Cerebellar nuclear complex (tissue), 1 donor: ENCODE results near the gene KCNJ16.

ENCODE experiments used
- DNase-seq, 2 experiments: peaks; one replicate each; lab custom pipeline; 2025; lab: John Stamatoyannopoulos, UW

The KCNJ16 gene

DNA sequence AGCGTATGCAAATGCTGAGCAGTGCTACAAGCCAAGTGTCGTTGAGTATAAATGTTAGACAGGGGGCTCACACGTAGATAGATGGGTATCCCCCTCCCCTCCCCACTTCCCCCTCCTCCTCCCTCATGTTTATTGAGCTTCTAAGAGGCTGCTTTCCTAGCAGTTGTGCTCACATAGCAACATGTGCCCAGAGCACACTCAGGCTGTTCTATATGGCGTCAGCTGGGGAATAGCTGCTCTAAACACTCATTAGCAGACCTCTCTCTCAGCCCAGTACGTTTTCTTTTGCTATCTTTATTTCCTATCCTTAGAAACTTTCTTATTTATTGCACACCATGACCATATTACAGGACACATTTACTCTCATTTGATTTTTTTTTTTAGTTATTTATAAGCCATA, 96.1 kb downstream of the KCNJ16 start:
- no peak for DNase-seq

DNA sequence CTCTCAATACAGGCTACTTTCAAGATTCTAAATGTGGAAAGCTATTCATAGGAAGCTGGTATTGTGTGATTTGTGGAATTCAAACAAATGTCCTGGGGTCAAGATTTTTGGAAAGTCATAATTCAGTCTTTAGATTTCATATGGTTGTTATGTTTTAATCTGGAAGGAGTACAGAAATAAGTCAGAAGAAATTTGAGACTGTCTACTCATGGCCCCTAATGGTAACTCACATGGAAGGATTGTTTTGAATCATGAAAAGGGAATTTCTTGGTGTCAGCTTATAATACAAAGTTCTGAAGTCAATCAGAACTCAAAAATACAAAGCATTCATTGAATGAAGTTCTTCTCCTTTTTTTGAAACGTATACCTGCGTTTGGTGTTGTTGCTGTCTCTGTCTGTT, 97.4 kb downstream of the KCNJ16 start:
- no peak for DNase-seq

DNA sequence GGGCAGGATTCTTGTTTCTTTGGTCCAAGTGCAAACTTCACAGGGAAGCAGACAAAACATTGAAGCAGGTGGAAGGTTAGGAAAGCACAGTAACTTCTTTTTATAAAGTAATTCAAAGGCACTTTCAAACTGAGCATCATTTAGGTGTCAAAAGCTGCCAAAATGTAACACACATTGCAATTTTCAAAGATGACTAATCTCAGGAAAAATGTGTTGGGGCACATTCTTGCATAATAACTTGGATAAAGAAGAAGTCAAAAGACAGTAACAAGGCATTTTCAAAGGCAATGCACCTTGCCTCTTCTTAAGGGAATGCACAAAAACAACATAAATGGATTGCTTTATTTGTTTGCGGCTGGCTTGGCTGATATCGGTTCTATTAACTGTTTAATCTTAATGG, 97.9 kb downstream of the KCNJ16 start:
- DNase-seq: no peak

DNA sequence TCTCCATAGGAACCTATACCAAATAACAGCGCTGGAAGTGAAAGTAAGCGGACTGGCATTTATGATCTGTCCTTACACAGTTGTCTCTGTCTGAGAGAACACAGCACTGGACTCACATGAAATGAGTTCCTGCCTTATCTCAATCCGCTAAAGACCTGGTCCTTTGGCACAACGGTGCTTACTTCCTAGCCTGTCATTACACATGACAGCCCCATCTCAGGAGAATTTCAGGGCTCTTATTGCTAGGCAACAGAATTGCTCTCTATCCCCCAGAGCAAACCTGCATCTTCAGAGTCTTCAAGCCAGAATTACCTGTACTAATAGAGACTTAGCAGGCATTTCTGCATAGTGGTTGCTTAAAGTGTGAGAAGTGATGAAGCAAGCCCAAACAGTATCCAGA, 98.7 kb downstream of the KCNJ16 start:
- DNase-seq: no peak

DNA sequence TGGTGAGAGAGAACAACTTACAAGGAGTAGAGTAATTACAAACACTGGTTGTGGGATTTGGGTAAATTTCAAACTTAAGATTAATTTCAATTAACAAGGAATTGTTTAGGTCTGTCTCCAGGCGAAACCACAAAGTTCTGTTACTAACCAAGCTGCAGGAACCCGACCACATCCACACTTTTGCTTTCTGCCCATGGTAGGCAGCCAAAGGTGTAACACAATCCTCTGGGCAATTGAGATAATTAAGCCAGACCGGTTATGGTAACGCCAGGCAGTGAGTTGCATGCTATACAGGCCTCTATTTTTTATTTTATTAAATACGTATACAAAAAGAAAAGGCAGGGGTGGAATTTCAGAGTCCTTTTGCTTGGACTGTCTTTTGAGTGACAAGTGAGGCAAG, 106.4 kb downstream of the KCNJ16 start:
- no peak for DNase-seq

DNA sequence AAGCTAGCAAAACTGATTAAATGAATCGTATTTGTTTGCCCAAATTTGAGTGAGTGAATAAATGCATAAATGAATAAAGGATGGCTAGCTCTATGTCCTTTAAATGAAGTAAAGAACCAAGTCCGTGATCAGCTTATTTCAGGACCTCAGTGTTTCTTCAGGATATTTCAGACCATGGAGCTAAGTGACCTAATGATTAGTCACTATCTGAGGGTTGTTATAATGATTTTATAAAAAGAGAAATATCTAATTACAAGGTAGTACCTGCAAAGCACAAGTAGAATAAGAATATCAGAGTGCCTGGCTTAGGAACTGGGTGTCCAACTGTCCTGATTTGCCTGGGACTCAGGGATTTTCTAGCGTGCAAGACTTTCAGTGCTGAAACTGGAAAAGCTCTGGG, 106.8 kb downstream of the KCNJ16 start:
- no peak for DNase-seq

DNA sequence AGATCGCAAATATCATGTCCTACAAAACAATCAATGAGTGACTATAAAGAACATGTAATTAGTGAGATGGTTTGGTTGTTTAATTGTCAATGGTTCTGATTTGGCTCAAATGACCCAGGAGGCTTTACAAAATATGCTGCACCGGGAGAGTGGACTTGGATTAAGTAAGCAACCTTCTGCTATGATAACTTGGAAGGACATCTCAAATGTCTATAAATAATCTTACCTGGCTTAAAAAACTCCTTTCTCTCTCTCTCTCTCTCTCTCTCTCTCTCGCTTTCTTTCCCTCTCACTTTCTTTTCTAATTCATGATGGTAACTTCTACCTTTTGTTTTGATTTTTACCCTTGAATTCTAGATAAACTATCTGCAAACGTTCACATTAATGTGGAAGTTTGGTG, 108.5 kb downstream of the KCNJ16 start:
- DNase-seq: no peak

DNA sequence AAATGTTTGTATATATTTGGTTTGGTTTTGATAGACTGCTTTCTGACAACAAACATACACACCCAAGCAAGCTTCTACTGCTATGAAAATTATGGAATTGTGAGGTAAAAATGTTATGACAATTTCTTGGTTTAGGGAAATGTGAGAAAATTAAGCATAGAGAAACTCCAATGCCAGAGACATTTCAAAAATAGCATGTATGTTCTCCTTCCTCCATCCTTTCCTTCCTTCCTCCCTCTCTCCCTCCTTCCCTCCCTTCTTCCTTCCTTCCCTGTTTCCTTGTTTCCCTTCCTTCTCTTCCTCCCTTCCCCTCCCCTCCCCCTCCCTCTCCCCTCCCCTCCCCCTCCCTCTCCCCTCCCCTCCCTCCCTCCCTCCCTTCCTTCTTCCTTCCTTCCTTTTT, 109.2 kb downstream of the KCNJ16 start:
- DNase-seq: no peak

DNA sequence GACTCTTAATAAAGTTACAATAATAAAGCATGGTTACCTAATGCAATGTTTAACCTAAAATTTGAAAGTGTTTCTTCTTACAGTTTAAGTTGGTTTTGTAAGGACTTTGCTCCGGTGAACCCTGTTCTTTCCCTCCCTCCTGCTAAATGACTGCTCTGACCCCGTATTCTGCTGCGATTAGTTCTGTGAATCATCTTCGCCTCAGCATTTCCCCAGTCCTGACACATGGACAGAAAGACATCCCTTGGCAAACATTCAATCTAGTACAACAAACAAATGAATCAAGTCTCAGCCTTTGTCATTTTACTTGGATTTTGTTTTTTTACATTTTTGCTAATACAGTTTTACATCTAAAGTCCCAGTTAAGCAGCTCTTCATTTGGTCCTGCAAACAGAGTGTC, 109.7 kb downstream of the KCNJ16 start:
- DNase-seq: no peak
